Gastroesophageal sphincter (tissue), 4 donors: ENCODE data around the gene GMDS. TPM values are rescaled to one million over a fixed set of nuclear protein-coding genes. Genes with fewer than 3 reads are reported as not detected.

Experiments used
- ATAC-seq: fragments of 150-250 bp; one replicate; pipeline ENCODE4 v1.9.1; 2016; ENCODE audit warnings: mild to moderate bottlenecking, moderate library complexity
- H3K27ac ChIP-seq, 4 donors: fragments of 200-600 bp; sonication (generic) in 3 of 4; 1 replicate in 3 of 4; 2 replicates in 1 of 4; pipeline ENCODE4 v1.5.1; 2016 to 2019
- H3K27me3 ChIP-seq: fragments of 200-600 bp; sonication (generic); one replicate; pipeline ENCODE4 v1.5.1; 2019
- H3K36me3 ChIP-seq, 2 donors: fragments of 200-600 bp; sonication (generic); one replicate each; pipeline ENCODE4 v1.5.1; 2019; ENCODE audit warnings: control low read depth in 1 of 2
- H3K4me1 ChIP-seq, 3 donors: fragments of 200-600 bp; sonication (generic); 1 replicate in 2 of 3; 2 replicates in 1 of 3; pipeline ENCODE4 v1.5.1; 2016 to 2019; ENCODE audit warnings: control low read depth in 2 of 3
- H3K4me3 ChIP-seq, 2 donors: fragments of 200-600 bp; sonication (generic); one replicate each; pipeline ENCODE4 v1.5.1; 2019; ENCODE audit warnings: mild to moderate bottlenecking in 1 of 2, moderate library complexity in 1 of 2
- H3K9me3 ChIP-seq, 3 donors: fragments of 200-600 bp; sonication (generic); one replicate each; pipeline ENCODE4 v1.5.1; 2017 to 2019; ENCODE audit warnings: control low read depth in 2 of 3
- CTCF ChIP-seq, 4 experiments: fragments of 200-600 bp in 2 of 4; fragments of 450-650 bp in 2 of 4; sonication (generic) in 1 of 4; IDR thresholded peaks; one replicate each; pipeline ENCODE4 v1.5.1; 2017 to 2019; ENCODE audit warnings: antibody characterized with exemption in 4 of 4, mild to moderate bottlenecking in 2 of 4, moderate library complexity in 2 of 4
- EP300 ChIP-seq: sonication (generic); formaldehyde crosslinking; IDR thresholded peaks from one replicate; pipeline ENCODE4 v1.6.1; 2017; ENCODE audit warnings: antibody characterized with exemption, mild to moderate bottlenecking
- POLR2A ChIP-seq, 2 donors: fragments of 450-650 bp; IDR thresholded peaks; one replicate each; pipeline ENCODE4 v1.6.1; 2017; ENCODE audit warnings: antibody characterized with exemption in 2 of 2, mild to moderate bottlenecking in 2 of 2, moderate library complexity in 1 of 2
- POLR2AphosphoS5 ChIP-seq: sonication (generic); formaldehyde crosslinking; IDR thresholded peaks from one replicate; pipeline ENCODE4 v1.6.1; 2017; ENCODE audit warnings: antibody characterized with exemption
- WGBS, 2 donors: methylation state at CpG; one replicate each; pipeline ENCODE4 v1.1.5; 2018; ENCODE audit warnings: low coverage in 1 of 2; 5-methylcytosine and 5-hydroxymethylcytosine counted together
- total RNA-seq, 4 donors: library from RNA; depleted of rRNA; stranded (reverse); fragments of >200 nt; gene quantifications; one replicate each; pipeline ENCODE4 v1.1.0, GENCODE V29; 2016

Gene GMDS
- total RNA-seq, 4 donors from 2014 or later: 5.0 to 14.7 (median 6.4) TPM

- no peaks in the 10 kb centered on the region for H3K27me3 ChIP-seq
- no peaks in the 10 kb centered on the region for H3K4me1 ChIP-seq
- H3K27ac ChIP-seq: no peak overlapping the region
- H3K4me3 ChIP-seq: no peak overlapping the region
- TF ChIP-seq EP300 (no peak), POLR2A (IDR thresholded peaks at IDR 0.05) (no peak), CTCF (IDR thresholded peaks at IDR 0.05) (no peak), POLR2AphosphoS5 (no peak)
- ATAC-seq: no peak
- H3K9me3 ChIP-seq: no peaks in the 10 kb centered on the region
- no peaks in the 10 kb centered on the region for H3K36me3 ChIP-seq
- 88 to 97% methylated on average over 5 to 6 of the region's 6 CpGs for WGBS, 2 donors
Measured at GRCh38 chr6:1667012-1667804, 578.2 kb downstream of the GMDS start.

- no peak overlapping the region for H3K27ac ChIP-seq
- H3K4me1 ChIP-seq: no peaks in the 10 kb centered on the region
- H3K9me3 ChIP-seq: no peaks in the 10 kb centered on the region
- H3K27me3 ChIP-seq: no peaks in the 10 kb centered on the region
- no peak overlapping the region for H3K4me3 ChIP-seq
- ATAC-seq: no peak
- no peak for TF ChIP-seq CTCF (IDR thresholded peaks at IDR 0.05)
- no peak for TF ChIP-seq POLR2AphosphoS5
- no peak for TF ChIP-seq POLR2A (IDR thresholded peaks at IDR 0.05)
- TF ChIP-seq EP300: no peak
- 83 to 96% methylated on average over 2 of the region's 2 CpGs for WGBS, 2 donors
- no peaks in the 10 kb centered on the region for H3K36me3 ChIP-seq
Measured at GRCh38 chr6:1665214-1665613, 580.2 kb downstream of the GMDS start.

- no peaks in the 10 kb centered on the region for H3K36me3 ChIP-seq
- no peaks in the 10 kb centered on the region for H3K27me3 ChIP-seq
- H3K9me3 ChIP-seq: no peaks in the 10 kb centered on the region
- no peaks in the 10 kb centered on the region for H3K4me1 ChIP-seq
- 78% methylated on average over 3 to 4 of the region's 6 CpGs for WGBS, 2 donors
- H3K4me3 ChIP-seq: no peak overlapping the region
- no peak for ATAC-seq
- no peak overlapping the region for H3K27ac ChIP-seq
- TF ChIP-seq POLR2A (IDR thresholded peaks at IDR 0.05): no peak
- no peak for TF ChIP-seq CTCF (IDR thresholded peaks at IDR 0.05)
- TF ChIP-seq EP300: no peak
- TF ChIP-seq POLR2AphosphoS5: no peak
Measured at GRCh38 chr6:1664329-1664728, 581.1 kb downstream of the GMDS start.

DNA sequence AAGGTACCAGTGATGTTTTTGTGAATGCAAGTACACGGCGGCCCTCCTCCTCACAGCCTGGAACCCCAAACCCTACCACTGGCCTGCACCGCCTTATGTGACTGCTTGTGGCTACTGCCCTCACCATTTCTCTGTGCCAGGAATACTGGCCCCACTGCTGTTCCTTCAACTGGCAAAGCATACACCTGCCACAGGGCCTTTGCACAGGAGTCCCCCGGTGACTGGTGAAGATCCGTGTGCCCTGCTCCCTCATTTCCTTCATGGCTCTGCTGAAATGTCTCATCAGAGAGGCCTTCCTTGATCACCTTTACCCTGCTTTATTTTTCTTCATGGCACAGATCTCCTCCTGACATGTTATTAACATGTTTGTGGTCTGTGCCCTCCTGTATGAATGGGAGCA is 581.9 kb downstream of the GMDS start:
- 90 to 100% methylated on average over 1 to 2 of the region's 5 CpGs for WGBS, 2 donors
- H3K9me3 ChIP-seq: no peaks in the 10 kb centered on the region
- TF ChIP-seq EP300: no peak

GRCh38 chr6:1662534-1662933 is 582.9 kb downstream of the GMDS start:
- H3K27me3 ChIP-seq: no peaks in the 10 kb centered on the region
- no peak for TF ChIP-seq POLR2A (IDR thresholded peaks at IDR 0.05)
- TF ChIP-seq CTCF (IDR thresholded peaks at IDR 0.05): no peak
- no peak for TF ChIP-seq POLR2AphosphoS5
- no peak for TF ChIP-seq EP300
- no peak overlapping the region for H3K27ac ChIP-seq
- H3K36me3 ChIP-seq: no peaks in the 10 kb centered on the region
- no peak overlapping the region for H3K4me3 ChIP-seq
- no peaks in the 10 kb centered on the region for H3K9me3 ChIP-seq
- no peak for ATAC-seq
- no peaks in the 10 kb centered on the region for H3K4me1 ChIP-seq

More for the DNA sequence above, 581.9 kb downstream of the GMDS start:
- Histone ChIP-seq H3K27me3 (no peaks in the 10 kb centered on the region), H3K36me3 (no peaks in the 10 kb centered on the region), H3K27ac (no peak overlapping the region), H3K4me1 (no peaks in the 10 kb centered on the region), H3K4me3 (no peak overlapping the region)
- ATAC-seq: no peak
